ENCODE results near the gene KDM2B. TPM values are rescaled to one million over a fixed set of nuclear protein-coding genes. Genes with fewer than 3 reads are reported as not detected.

KDM2B gene
- polyA plus RNA-seq, 1 donor (not counting 4 experiments of a cell fraction or from before 2014, with no cell fraction given) = 10.3 TPM

DNA sequence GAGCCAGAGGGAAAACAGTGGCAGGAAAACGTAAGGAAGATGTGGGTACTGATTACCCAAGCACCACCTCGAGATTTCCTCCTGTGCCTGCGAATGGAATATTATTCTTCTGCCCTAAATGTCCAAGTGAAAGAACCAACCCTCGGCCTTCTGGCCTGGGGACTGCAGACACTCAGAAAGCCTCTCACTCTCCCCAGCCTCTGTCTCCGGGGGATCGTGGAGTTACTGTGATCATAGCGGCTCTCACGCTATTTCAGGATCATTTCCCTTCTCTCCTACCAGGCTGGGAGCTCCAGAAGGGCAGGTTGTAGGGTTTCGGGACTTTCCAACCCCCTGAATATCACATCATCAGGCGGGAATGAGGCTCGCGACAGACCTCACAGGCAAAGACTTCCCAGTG is 68.9 kb downstream of the KDM2B start:
- H3K4me1 ChIP-seq (ENCODE audit: control insufficient read depth, extremely low read depth, insufficient read depth, low read length) = no peaks in the 10 kb centered on the region
- no peak for TF ChIP-seq EZH2 (IDR thresholded peaks at IDR 0.05; ENCODE audit: low read length)
- TF ChIP-seq, protein P1, sequence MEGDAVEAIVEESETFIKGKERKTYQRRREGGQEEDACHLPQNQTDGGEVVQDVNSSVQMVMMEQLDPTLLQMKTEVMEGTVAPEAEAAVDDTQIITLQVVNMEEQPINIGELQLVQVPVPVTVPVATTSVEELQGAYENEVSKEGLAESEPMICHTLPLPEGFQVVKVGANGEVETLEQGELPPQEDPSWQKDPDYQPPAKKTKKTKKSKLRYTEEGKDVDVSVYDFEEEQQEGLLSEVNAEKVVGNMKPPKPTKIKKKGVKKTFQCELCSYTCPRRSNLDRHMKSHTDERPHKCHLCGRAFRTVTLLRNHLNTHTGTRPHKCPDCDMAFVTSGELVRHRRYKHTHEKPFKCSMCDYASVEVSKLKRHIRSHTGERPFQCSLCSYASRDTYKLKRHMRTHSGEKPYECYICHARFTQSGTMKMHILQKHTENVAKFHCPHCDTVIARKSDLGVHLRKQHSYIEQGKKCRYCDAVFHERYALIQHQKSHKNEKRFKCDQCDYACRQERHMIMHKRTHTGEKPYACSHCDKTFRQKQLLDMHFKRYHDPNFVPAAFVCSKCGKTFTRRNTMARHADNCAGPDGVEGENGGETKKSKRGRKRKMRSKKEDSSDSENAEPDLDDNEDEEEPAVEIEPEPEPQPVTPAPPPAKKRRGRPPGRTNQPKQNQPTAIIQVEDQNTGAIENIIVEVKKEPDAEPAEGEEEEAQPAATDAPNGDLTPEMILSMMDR (optimal IDR thresholded peaks at IDR 0.05 in 1 of 3, IDR thresholded peaks at IDR 0.05 in 1 of 3, conservative IDR thresholded peaks at IDR 0.05 in 1 of 3; ENCODE audit: extremely low read depth in 1 of 3, insufficient read depth in 2 of 3, low read length in 3 of 3) = no peak
- H2AFZ ChIP-seq (ENCODE audit: control insufficient read depth, low read length) = no peak overlapping the region
- no peak overlapping the region for H3K27ac ChIP-seq (ENCODE audit: control insufficient read depth, insufficient read depth, low read length)
- dilution Hi-C loops (cut with MboI; ENCODE audit: extremely low pct_ligation_motif_present, low sequenced_read_pairs) = no loop called here
- no peaks in the 10 kb centered on the region for H3K27me3 ChIP-seq (ENCODE audit: control insufficient read depth, extremely low read depth, insufficient read depth, low read length)
- H3K36me3 ChIP-seq (ENCODE audit: control insufficient read depth in 2 of 2, extremely low read depth in 1 of 2, insufficient read depth in 2 of 2, low read length in 2 of 2) = peaks cover 0 to 6% of the 10 kb centered on the region in 2 experiments
- DNase-seq (ENCODE audit: low read depth, low spot score) = no peak
- H3K4me2 ChIP-seq (ENCODE audit: control insufficient read depth, extremely low read depth, insufficient read depth, low read depth, low read length) = no peak overlapping the region
- no peaks in the 10 kb centered on the region for H3K79me2 ChIP-seq (ENCODE audit: control insufficient read depth, insufficient read depth, low read length)
- no peaks in the 10 kb centered on the region for H3K9me3 ChIP-seq (ENCODE audit: control insufficient read depth, low read depth, low read length)
- no peaks in the 10 kb centered on the region for H4K20me1 ChIP-seq (ENCODE audit: control insufficient read depth, extremely low read depth, insufficient read depth, low read length)
- no peaks in the 10 kb centered on the region for H3K9me1 ChIP-seq (ENCODE audit: control insufficient read depth, extremely low read depth, insufficient read depth, low read length)
- H3K9ac ChIP-seq (ENCODE audit: control insufficient read depth, extremely low read depth, insufficient read depth, low read length) = no peak overlapping the region
- FAIRE-seq = no peak
- H3K4me3 ChIP-seq (ENCODE audit: control insufficient read depth in 2 of 3, extremely low read depth in 1 of 3, insufficient read depth in 2 of 3, low read depth in 1 of 3, low read length in 3 of 3) = no peak overlapping the region

DNA sequence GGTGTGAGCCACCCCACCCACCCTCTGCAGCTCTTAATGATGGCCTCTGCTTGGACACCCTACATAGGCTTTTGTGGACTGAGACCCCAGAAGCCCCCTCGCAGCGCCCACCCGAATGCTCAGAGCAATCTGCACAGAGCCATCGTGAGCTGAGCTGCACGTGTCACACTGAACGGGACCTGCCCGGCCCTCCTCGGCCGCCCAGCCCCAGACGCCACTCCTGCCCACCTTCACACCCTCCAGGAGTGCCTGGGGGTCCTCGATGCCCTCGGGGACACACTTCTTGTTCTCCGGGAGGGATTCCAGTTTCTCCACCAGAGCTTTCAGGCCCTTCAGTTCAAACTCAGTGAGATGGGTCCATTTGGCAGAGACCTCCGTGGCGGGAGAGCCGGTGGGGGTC is 71.5 kb downstream of the KDM2B start:
- Histone ChIP-seq H4K20me1 (ENCODE audit: control insufficient read depth, extremely low read depth, insufficient read depth, low read length) (no peaks in the 10 kb centered on the region), H3K4me2 (ENCODE audit: control insufficient read depth, extremely low read depth, insufficient read depth, low read depth, low read length) (no peak overlapping the region), H3K36me3 (ENCODE audit: control insufficient read depth in 2 of 2, extremely low read depth in 1 of 2, insufficient read depth in 2 of 2, low read length in 2 of 2) (peaks cover 0 to 6% of the 10 kb centered on the region in 2 experiments), H3K4me3 (ENCODE audit: control insufficient read depth in 2 of 3, extremely low read depth in 1 of 3, insufficient read depth in 2 of 3, low read depth in 1 of 3, low read length in 3 of 3) (no peak overlapping the region), H3K9ac (ENCODE audit: control insufficient read depth, extremely low read depth, insufficient read depth, low read length) (no peak overlapping the region), H3K9me1 (ENCODE audit: control insufficient read depth, extremely low read depth, insufficient read depth, low read length) (no peaks in the 10 kb centered on the region), H2AFZ (ENCODE audit: control insufficient read depth, low read length) (no peak overlapping the region), H3K9me3 (ENCODE audit: control insufficient read depth, low read depth, low read length) (no peaks in the 10 kb centered on the region), H3K4me1 (ENCODE audit: control insufficient read depth, extremely low read depth, insufficient read depth, low read length) (no peaks in the 10 kb centered on the region), H3K27me3 (ENCODE audit: control insufficient read depth, extremely low read depth, insufficient read depth, low read length) (no peaks in the 10 kb centered on the region), H3K79me2 (ENCODE audit: control insufficient read depth, insufficient read depth, low read length) (no peaks in the 10 kb centered on the region), H3K27ac (ENCODE audit: control insufficient read depth, insufficient read depth, low read length) (no peak overlapping the region)
- no peak for FAIRE-seq
- TF ChIP-seq, protein P1 (optimal IDR thresholded peaks at IDR 0.05 in 1 of 3, IDR thresholded peaks at IDR 0.05 in 1 of 3, conservative IDR thresholded peaks at IDR 0.05 in 1 of 3; ENCODE audit: extremely low read depth in 1 of 3, insufficient read depth in 2 of 3, low read length in 3 of 3) = no peak
- TF ChIP-seq EZH2 (IDR thresholded peaks at IDR 0.05; ENCODE audit: low read length) = no peak
- dilution Hi-C loops (cut with MboI; ENCODE audit: extremely low pct_ligation_motif_present, low sequenced_read_pairs) = no loop called here
- no peak for DNase-seq (ENCODE audit: low read depth, low spot score)

Measured in keratinocyte (primary cell).